Brain microvascular endothelial cell (primary cell): ENCODE results near the gene TXNIP.

ENCODE experiments used
- DNase-seq: peaks from one replicate; pipeline ENCODE4 v3.0.0-alpha.2; 2020
- H3K27ac ChIP-seq: fragments of 250-450 bp; sonication (Bioruptor Pico); 2 replicates; pipeline ENCODE4 v1.5.1; 2020; ENCODE audit warnings: mild to moderate bottlenecking, moderate library complexity
- H3K27me3 ChIP-seq: fragments of 250-450 bp; sonication (Bioruptor Pico); replicated peaks from 2 replicates; pipeline ENCODE4 v1.5.1; 2020; ENCODE audit warnings: mild to moderate bottlenecking
- H3K36me3 ChIP-seq: fragments of 250-450 bp; sonication (Bioruptor Pico); replicated peaks from 2 replicates; pipeline ENCODE4 v1.5.1; 2020; ENCODE audit warnings: mild to moderate bottlenecking
- H3K4me3 ChIP-seq: 2 replicates; pipeline ENCODE4 v1.5.1; 2011; ENCODE audit warnings: low read depth, mild to moderate bottlenecking, control low read depth, low read length, moderate library complexity
- in situ Hi-C: cut with HindIII; loops from 2 replicates; pipeline ENCODE4 v1.10.0; 2017; ENCODE audit warnings: low sequenced_read_pairs, low pct_ligation_motif_present
- TF ChIP-seq, protein P1 (sequence below): IDR thresholded peaks from 2 replicates; pipeline ENCODE4 v1.5.1; 2011; ENCODE audit warnings: low read depth, mild to moderate bottlenecking, moderate library complexity, low read length, control low read depth, inconsistent platforms; ENCODE audit errors: missing control alignments

Gene TXNIP

DNA sequence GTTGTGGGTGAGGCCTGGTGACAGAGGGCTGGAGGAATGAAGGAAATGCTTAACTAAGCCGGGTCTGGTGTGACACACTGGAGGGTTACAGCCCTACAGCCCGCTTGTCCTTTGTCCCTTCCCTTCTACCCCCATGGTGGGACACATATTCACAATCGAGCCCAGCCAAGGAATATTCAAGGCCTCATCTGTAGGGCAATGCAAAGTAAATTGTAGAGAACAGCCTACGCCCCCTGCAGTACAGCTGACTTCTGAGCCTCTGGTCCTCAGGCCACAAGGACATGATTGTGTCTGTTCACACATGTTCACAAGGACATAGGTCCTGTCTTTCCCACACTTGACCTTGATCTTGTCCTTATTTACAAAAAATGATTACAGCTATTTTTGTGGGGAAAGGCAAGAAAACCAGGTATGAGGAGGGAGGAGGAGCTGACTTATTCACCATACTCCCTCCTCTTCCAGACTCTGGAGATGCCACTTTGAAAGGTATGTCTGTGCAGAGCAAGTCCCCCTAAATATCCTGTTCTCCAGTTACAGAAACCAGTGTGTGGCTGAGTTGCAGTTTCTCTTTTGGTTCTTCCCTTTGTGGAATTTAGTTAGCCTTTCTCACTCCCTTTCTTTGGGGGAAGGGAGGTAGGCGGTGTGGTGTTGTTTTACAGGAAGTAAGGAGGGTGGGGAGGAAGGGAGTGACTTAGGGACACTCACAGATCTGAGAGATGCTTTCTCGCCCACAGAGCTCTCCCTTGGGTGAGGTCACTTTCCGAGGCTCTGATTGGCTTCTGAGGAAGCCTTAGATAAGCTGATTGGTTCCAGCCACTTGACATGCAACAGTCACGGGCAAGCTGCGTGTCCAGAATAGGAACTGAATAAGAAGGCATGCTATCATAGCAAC is 17.3 kb downstream of the TXNIP start:
- no peaks in the 10 kb centered on the region for H3K27me3 ChIP-seq
- TF ChIP-seq, protein P1, sequence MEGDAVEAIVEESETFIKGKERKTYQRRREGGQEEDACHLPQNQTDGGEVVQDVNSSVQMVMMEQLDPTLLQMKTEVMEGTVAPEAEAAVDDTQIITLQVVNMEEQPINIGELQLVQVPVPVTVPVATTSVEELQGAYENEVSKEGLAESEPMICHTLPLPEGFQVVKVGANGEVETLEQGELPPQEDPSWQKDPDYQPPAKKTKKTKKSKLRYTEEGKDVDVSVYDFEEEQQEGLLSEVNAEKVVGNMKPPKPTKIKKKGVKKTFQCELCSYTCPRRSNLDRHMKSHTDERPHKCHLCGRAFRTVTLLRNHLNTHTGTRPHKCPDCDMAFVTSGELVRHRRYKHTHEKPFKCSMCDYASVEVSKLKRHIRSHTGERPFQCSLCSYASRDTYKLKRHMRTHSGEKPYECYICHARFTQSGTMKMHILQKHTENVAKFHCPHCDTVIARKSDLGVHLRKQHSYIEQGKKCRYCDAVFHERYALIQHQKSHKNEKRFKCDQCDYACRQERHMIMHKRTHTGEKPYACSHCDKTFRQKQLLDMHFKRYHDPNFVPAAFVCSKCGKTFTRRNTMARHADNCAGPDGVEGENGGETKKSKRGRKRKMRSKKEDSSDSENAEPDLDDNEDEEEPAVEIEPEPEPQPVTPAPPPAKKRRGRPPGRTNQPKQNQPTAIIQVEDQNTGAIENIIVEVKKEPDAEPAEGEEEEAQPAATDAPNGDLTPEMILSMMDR = peak; percentile 64
- H3K27ac ChIP-seq = peak overlapping the region; percentile 90
- no peaks in the 10 kb centered on the region for H3K36me3 ChIP-seq
- H3K4me3 ChIP-seq = no peak overlapping the region
- peak; percentile 100 for DNase-seq
- in situ Hi-C loops = no loop called here

DNA sequence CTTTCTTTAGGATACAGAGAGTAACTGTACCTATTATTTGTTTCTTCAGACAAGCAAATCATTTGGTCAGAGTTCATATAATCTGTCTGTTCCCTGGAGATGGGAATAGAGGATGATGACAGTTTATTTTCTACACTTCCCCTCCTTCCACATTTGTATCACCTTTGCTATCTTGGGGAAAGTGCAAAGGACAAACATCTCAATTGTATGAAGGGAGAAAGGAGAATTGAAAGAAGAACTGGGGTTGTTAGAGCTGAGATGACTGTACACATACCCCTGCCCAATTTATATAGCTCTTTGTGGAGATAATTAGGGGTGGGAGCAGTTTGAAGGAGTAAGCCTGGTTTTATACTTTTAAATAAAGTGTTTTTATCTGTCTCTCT is 17.9 kb downstream of the TXNIP start:
- no peaks in the 10 kb centered on the region for H3K27me3 ChIP-seq
- no peak overlapping the region for H3K4me3 ChIP-seq
- peak overlapping the region; percentile 90 for H3K27ac ChIP-seq
- TF ChIP-seq, protein P1 = no peak
- in situ Hi-C loops = no loop called here
- DNase-seq = no peak
- H3K36me3 ChIP-seq = no peaks in the 10 kb centered on the region

DNA sequence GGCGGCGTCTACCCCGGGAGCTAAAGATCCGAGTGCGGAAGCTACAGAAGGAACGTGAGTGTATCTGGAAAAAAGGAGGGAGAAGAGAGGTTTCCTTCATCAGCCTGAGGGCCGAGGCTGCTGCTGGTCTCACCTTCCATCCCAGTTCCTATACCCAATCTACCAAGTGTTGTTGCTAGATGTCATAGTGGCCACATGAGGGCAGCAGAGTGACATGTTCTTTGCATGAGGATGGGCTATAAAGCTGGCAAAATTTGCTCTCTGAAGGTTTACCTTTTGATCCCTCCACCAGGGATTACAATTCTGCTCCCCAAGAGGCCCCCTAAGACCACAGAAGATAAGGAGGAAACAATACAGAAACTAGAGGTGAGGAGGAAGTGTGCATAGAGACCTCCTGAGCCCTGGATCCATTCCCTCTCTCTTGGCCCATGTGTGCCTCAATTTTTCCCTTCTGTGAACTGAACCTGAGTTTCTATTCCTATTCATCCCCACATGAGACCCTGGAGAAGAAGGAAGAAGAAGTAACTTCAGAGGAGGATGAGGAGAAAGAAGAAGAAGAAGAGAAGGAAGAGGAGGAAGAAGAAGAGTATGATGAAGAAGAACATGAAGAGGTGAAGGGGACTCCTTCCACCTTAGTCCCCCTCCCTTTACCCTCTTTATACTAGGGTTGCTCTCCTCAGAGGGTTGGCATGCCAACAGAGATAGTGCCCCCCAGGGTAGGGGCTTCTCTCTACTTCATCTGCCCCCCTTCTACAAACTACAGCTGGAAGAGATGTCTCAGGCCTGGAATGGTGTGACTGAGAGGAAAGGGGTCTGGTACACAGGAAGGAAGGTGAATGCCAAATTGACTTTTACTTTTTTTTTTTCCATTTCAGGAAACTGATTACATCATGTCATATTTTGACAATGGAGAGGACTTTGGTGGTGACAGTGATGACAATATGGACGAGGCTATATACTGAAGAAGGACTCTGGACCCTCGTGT is 18.6 kb downstream of the TXNIP start:
- peak; percentile 68 for DNase-seq
- Histone ChIP-seq H3K27me3 (no peaks in the 10 kb centered on the region), H3K36me3 (no peaks in the 10 kb centered on the region), H3K27ac (peak overlapping the region; percentile 90), H3K4me3 (no peak overlapping the region)
- in situ Hi-C loops = no loop called here
- TF ChIP-seq, protein P1 = peak; percentile 89

DNA sequence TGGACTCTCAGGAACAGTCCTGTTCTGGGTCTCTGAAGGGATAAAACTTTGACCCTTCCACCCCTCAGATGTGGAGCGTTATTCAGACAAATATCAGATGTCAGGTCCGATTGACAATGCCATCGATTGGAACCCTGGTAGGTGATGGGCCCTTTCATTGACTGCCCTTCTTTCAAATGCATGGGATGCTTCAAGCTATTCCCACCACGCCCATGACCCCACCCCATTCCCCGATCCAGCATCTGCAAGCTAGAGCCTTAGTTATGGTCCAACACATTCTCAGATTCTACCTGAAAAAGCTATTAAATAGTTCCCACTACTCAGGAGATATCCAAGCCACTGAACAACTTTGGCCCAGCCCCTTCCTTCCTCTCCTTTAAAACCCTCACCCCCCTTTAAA is 19.4 kb downstream of the TXNIP start:
- no peak for DNase-seq
- in situ Hi-C loops = no loop called here
- Histone ChIP-seq H3K27me3 (no peaks in the 10 kb centered on the region), H3K4me3 (no peak overlapping the region), H3K36me3 (no peaks in the 10 kb centered on the region), H3K27ac (no peak overlapping the region)
- TF ChIP-seq, protein P1 = no peak

DNA sequence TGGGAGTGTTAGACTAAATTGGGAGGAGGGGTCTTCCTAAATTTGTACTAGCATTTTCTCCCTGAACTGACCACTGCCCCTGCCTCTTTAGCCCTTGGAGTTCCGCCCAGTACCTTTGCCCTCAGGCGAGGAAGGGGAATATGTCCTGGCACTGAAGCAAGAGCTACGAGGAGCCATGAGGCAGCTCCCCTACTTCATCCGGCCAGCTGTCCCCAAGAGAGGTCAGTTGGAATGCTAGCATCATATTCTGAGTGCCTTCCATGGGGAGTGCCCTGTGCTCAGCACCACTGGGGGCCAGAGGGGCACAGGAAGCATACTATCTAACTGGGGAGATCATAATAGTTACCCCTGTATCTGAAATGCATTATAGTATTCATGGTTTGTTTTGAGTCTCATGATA is 21.2 kb downstream of the TXNIP start:
- no peaks in the 10 kb centered on the region for H3K27me3 ChIP-seq
- H3K4me3 ChIP-seq = no peak overlapping the region
- TF ChIP-seq, protein P1 = no peak
- H3K27ac ChIP-seq = no peak overlapping the region
- in situ Hi-C loops = no loop called here
- DNase-seq = no peak
- no peaks in the 10 kb centered on the region for H3K36me3 ChIP-seq
